IPS-15b (cell line): ENCODE data around the gene MAP2K6.
A peak's percentile ranks its signal among the peaks of the same experiment; 100 is the strongest.

ENCODE experiments used
- H3K27me3 ChIP-seq: one replicate; pipeline ENCODE4 v1.6.1; 2013; ENCODE audit warnings: low read length; ENCODE audit not compliant: control insufficient read depth, insufficient read depth
- H3K36me3 ChIP-seq: one replicate; pipeline ENCODE4 v1.6.1; 2013; ENCODE audit warnings: low read length; ENCODE audit not compliant: control insufficient read depth, insufficient read depth
- H3K4me1 ChIP-seq: one replicate; pipeline ENCODE4 v1.6.1; 2013; ENCODE audit warnings: mild to moderate bottlenecking, low read length; ENCODE audit not compliant: control insufficient read depth, insufficient read depth
- H3K4me3 ChIP-seq: one replicate; pipeline ENCODE4 v1.5.1; 2013; ENCODE audit warnings: low read depth, low read length
- H3K9ac ChIP-seq: one replicate; pipeline ENCODE4 v1.6.1; 2013; ENCODE audit warnings: low read depth, mild to moderate bottlenecking, low read length
- H3K9me3 ChIP-seq: one replicate; pipeline ENCODE4 v1.6.1; 2013; ENCODE audit warnings: mild to moderate bottlenecking, low read length; ENCODE audit not compliant: control insufficient read depth, insufficient read depth

Gene MAP2K6

GRCh38 chr17:69447726-69448125, 33.2 kb downstream of the MAP2K6 start:
- Histone ChIP-seq H3K36me3 (no peaks in the 10 kb centered on the region), H3K9ac (peak overlapping the region; percentile 27), H3K9me3 (no peaks in the 10 kb centered on the region), H3K4me1 (peaks cover 28% of the 10 kb centered on the region), H3K4me3 (no peak overlapping the region), H3K27me3 (no peaks in the 10 kb centered on the region)

- no peak overlapping the region for H3K9ac ChIP-seq
- H3K36me3 ChIP-seq: no peaks in the 10 kb centered on the region
- no peaks in the 10 kb centered on the region for H3K9me3 ChIP-seq
- peak overlapping the region; percentile 14 for H3K4me3 ChIP-seq
- H3K4me1 ChIP-seq: peaks cover 28% of the 10 kb centered on the region
- H3K27me3 ChIP-seq: no peaks in the 10 kb centered on the region
These were observed 34.1 kb downstream of the MAP2K6 start for GRCh38 chr17:69448431-69449102.

GRCh38 chr17:69450131-69450530, 35.6 kb downstream of the MAP2K6 start:
- Histone ChIP-seq H3K9me3 (no peaks in the 10 kb centered on the region), H3K27me3 (no peaks in the 10 kb centered on the region), H3K4me3 (no peak overlapping the region), H3K9ac (no peak overlapping the region), H3K36me3 (no peaks in the 10 kb centered on the region), H3K4me1 (peaks cover 28% of the 10 kb centered on the region)

- Histone ChIP-seq H3K4me1 (peaks cover 28% of the 10 kb centered on the region), H3K4me3 (no peak overlapping the region), H3K9ac (no peak overlapping the region), H3K9me3 (no peaks in the 10 kb centered on the region), H3K36me3 (no peaks in the 10 kb centered on the region), H3K27me3 (no peaks in the 10 kb centered on the region)
These were observed 36.4 kb downstream of the MAP2K6 start for GRCh38 chr17:69450918-69451317.

- H3K9me3 ChIP-seq: no peaks in the 10 kb centered on the region
- H3K9ac ChIP-seq: no peak overlapping the region
- no peak overlapping the region for H3K4me3 ChIP-seq
- no peaks in the 10 kb centered on the region for H3K27me3 ChIP-seq
- no peaks in the 10 kb centered on the region for H3K36me3 ChIP-seq
- H3K4me1 ChIP-seq: peaks cover 28% of the 10 kb centered on the region
These were observed 37.2 kb downstream of the MAP2K6 start for GRCh38 chr17:69451416-69452394.

- no peak overlapping the region for H3K9ac ChIP-seq
- no peaks in the 10 kb centered on the region for H3K36me3 ChIP-seq
- H3K4me1 ChIP-seq: peaks cover 24% of the 10 kb centered on the region
- H3K9me3 ChIP-seq: no peaks in the 10 kb centered on the region
- no peak overlapping the region for H3K4me3 ChIP-seq
- H3K27me3 ChIP-seq: no peaks in the 10 kb centered on the region
These were observed 38.3 kb downstream of the MAP2K6 start for GRCh38 chr17:69452664-69453260.

- no peaks in the 10 kb centered on the region for H3K27me3 ChIP-seq
- no peak overlapping the region for H3K9ac ChIP-seq
These were observed 39.6 kb downstream of the MAP2K6 start for GRCh38 chr17:69454051-69454450.

GRCh38 chr17:69455040-69455439, 40.5 kb downstream of the MAP2K6 start:
- Histone ChIP-seq H3K36me3 (no peaks in the 10 kb centered on the region), H3K4me3 (no peak overlapping the region), H3K9me3 (no peaks in the 10 kb centered on the region), H3K27me3 (no peaks in the 10 kb centered on the region), H3K4me1 (peaks cover 15% of the 10 kb centered on the region), H3K9ac (no peak overlapping the region)

More at GRCh38 chr17:69454051-69454450, 39.6 kb downstream of the MAP2K6 start:
- Histone ChIP-seq H3K4me1 (peaks cover 17% of the 10 kb centered on the region), H3K36me3 (no peaks in the 10 kb centered on the region), H3K9me3 (no peaks in the 10 kb centered on the region), H3K4me3 (no peak overlapping the region)

- H3K36me3 ChIP-seq: no peaks in the 10 kb centered on the region
- peaks cover 13% of the 10 kb centered on the region for H3K4me1 ChIP-seq
- no peaks in the 10 kb centered on the region for H3K9me3 ChIP-seq
- H3K4me3 ChIP-seq: no peak overlapping the region
- no peaks in the 10 kb centered on the region for H3K27me3 ChIP-seq
- H3K9ac ChIP-seq: no peak overlapping the region
These were observed 43.1 kb downstream of the MAP2K6 start for GRCh38 chr17:69457603-69458002.

- Histone ChIP-seq H3K9ac (no peak overlapping the region), H3K9me3 (no peaks in the 10 kb centered on the region), H3K4me3 (no peak overlapping the region), H3K36me3 (no peaks in the 10 kb centered on the region), H3K4me1 (peaks cover 14% of the 10 kb centered on the region), H3K27me3 (no peaks in the 10 kb centered on the region)
These were observed 46.7 kb downstream of the MAP2K6 start for GRCh38 chr17:69460963-69461922.

GRCh38 chr17:69461951-69462369, 47.5 kb downstream of the MAP2K6 start:
- Histone ChIP-seq H3K9me3 (no peaks in the 10 kb centered on the region), H3K27me3 (no peaks in the 10 kb centered on the region), H3K36me3 (no peaks in the 10 kb centered on the region), H3K4me1 (peaks cover 16% of the 10 kb centered on the region), H3K4me3 (no peak overlapping the region), H3K9ac (no peak overlapping the region)
